Osteoblast (primary cell): ENCODE measurements around the gene SEMG1. TPM values are rescaled to one million over a fixed set of nuclear protein-coding genes. Genes with fewer than 3 reads are reported as not detected.

Experiments used
- DNase-seq: peaks from one replicate; pipeline ENCODE4 v3.0.0; 2011; ENCODE audit warnings: low spot score, mixed read lengths; ENCODE audit not compliant: insufficient read length; ENCODE audit errors: missing footprints
- H2AFZ ChIP-seq: 2 replicates; pipeline ENCODE4 v1.6.0; 2011; ENCODE audit warnings: mild to moderate bottlenecking, low read length
- H3K27ac ChIP-seq: 2 replicates; pipeline ENCODE4 v1.5.1; 2011; ENCODE audit warnings: mild to moderate bottlenecking, low read depth, low read length, moderate library complexity
- H3K27me3 ChIP-seq: 2 replicates; pipeline ENCODE4 v1.6.0; 2012; ENCODE audit warnings: mild to moderate bottlenecking, control low read depth, inconsistent platforms, low read length, moderate library complexity; ENCODE audit not compliant: insufficient read depth
- H3K36me3 ChIP-seq: 2 replicates; pipeline ENCODE4 v1.5.1; 2011; ENCODE audit warnings: mild to moderate bottlenecking, low read length, control low read depth, moderate library complexity; ENCODE audit not compliant: insufficient read depth
- H3K4me1 ChIP-seq: 2 replicates; pipeline ENCODE4 v1.5.1; 2011; ENCODE audit warnings: mild to moderate bottlenecking, low read length, control low read depth, moderate library complexity; ENCODE audit not compliant: insufficient read depth
- H3K4me2 ChIP-seq: 2 replicates; pipeline ENCODE4 v1.6.0; 2011; ENCODE audit warnings: mild to moderate bottlenecking, low read length; ENCODE audit not compliant: insufficient read depth
- H3K4me3 ChIP-seq: fragments of 200-600 bp; sonication (generic); 3 replicates; pipeline ENCODE4 v1.5.1; 2012; ENCODE audit warnings: mild to moderate bottlenecking, low read length, inconsistent platforms; ENCODE audit not compliant: insufficient read depth
- H3K79me2 ChIP-seq: 2 replicates; pipeline ENCODE4 v1.6.0; 2012; ENCODE audit warnings: mild to moderate bottlenecking, low read length, control low read depth, inconsistent platforms; ENCODE audit not compliant: insufficient read depth
- H3K9me3 ChIP-seq: 2 replicates; pipeline ENCODE4 v1.5.1; 2011; ENCODE audit warnings: low read depth, low read length, control low read depth
- H4K20me1 ChIP-seq: 2 replicates; pipeline ENCODE4 v1.6.0; 2012; ENCODE audit warnings: mild to moderate bottlenecking, low read length, control low read depth; ENCODE audit not compliant: insufficient read depth
- total RNA-seq: library from RNA; depleted of rRNA; stranded (reverse); fragments of >200 nt; gene quantifications from 2 replicates; pipeline ENCODE4 v1.2.3, GENCODE V29; 2012
- TF ChIP-seq, protein P1 (sequence below): IDR thresholded peaks from 2 replicates; pipeline ENCODE4 v1.5.1; 2011; ENCODE audit warnings: mild to moderate bottlenecking, low read depth, low read length, moderate library complexity; ENCODE audit errors: extremely low read depth

The SEMG1 gene
- total RNA-seq, 1 donor = not detected

DNA sequence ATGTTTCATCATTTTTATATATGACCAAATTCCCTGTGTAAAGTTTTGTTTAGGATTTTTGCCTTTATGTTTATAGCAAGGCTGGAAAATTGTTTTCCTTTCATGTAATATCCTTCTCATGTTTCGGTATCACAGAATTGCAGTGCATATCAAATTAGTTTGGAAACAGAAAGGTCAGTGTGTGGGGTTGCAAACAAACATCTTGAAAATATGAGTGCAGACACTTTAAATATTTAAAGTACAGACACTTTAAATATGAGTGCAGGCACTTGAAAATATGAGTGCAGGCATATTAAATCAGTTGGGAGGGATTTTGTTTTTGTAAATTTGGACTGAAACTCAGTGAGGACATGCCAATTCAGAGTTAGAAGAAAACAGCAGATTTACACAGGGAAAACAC is 41.0 kb downstream of the SEMG1 start:
- no peak overlapping the region for H3K27ac ChIP-seq
- no peaks in the 10 kb centered on the region for H4K20me1 ChIP-seq
- no peak for DNase-seq
- no peaks in the 10 kb centered on the region for H3K9me3 ChIP-seq
- H3K27me3 ChIP-seq = peaks cover 31% of the 10 kb centered on the region
- TF ChIP-seq, protein P1, sequence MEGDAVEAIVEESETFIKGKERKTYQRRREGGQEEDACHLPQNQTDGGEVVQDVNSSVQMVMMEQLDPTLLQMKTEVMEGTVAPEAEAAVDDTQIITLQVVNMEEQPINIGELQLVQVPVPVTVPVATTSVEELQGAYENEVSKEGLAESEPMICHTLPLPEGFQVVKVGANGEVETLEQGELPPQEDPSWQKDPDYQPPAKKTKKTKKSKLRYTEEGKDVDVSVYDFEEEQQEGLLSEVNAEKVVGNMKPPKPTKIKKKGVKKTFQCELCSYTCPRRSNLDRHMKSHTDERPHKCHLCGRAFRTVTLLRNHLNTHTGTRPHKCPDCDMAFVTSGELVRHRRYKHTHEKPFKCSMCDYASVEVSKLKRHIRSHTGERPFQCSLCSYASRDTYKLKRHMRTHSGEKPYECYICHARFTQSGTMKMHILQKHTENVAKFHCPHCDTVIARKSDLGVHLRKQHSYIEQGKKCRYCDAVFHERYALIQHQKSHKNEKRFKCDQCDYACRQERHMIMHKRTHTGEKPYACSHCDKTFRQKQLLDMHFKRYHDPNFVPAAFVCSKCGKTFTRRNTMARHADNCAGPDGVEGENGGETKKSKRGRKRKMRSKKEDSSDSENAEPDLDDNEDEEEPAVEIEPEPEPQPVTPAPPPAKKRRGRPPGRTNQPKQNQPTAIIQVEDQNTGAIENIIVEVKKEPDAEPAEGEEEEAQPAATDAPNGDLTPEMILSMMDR = no peak
- no peak overlapping the region for H2AFZ ChIP-seq
- no peak overlapping the region for H3K4me3 ChIP-seq
- H3K36me3 ChIP-seq = no peaks in the 10 kb centered on the region
- H3K79me2 ChIP-seq = no peaks in the 10 kb centered on the region
- no peaks in the 10 kb centered on the region for H3K4me1 ChIP-seq
- no peak overlapping the region for H3K4me2 ChIP-seq

DNA sequence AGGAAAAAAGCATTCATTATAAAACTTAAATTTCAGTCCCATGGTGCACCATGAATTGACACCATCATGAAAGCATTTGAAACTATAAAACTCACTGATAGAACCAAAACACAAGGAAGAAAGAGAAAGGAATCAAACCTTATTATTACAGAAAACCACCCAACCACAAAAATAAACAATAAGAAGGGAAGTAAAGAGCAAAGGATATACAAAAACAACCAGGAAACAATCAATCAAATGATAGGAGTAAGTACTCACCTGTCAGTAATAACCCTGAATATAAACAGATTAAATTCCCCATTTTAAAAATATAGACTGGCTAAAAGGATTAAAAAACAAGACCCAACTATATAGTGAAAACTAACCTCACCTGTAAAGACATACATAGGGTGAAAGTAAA is 41.8 kb downstream of the SEMG1 start:
- H3K27me3 ChIP-seq = peaks cover 34% of the 10 kb centered on the region
- no peaks in the 10 kb centered on the region for H3K79me2 ChIP-seq
- TF ChIP-seq, protein P1 = no peak
- no peaks in the 10 kb centered on the region for H3K9me3 ChIP-seq
- H3K36me3 ChIP-seq = no peaks in the 10 kb centered on the region
- H3K27ac ChIP-seq = no peak overlapping the region
- H2AFZ ChIP-seq = no peak overlapping the region
- no peaks in the 10 kb centered on the region for H4K20me1 ChIP-seq
- DNase-seq = no peak
- no peaks in the 10 kb centered on the region for H3K4me1 ChIP-seq
- H3K4me3 ChIP-seq = no peak overlapping the region
- H3K4me2 ChIP-seq = no peak overlapping the region

DNA sequence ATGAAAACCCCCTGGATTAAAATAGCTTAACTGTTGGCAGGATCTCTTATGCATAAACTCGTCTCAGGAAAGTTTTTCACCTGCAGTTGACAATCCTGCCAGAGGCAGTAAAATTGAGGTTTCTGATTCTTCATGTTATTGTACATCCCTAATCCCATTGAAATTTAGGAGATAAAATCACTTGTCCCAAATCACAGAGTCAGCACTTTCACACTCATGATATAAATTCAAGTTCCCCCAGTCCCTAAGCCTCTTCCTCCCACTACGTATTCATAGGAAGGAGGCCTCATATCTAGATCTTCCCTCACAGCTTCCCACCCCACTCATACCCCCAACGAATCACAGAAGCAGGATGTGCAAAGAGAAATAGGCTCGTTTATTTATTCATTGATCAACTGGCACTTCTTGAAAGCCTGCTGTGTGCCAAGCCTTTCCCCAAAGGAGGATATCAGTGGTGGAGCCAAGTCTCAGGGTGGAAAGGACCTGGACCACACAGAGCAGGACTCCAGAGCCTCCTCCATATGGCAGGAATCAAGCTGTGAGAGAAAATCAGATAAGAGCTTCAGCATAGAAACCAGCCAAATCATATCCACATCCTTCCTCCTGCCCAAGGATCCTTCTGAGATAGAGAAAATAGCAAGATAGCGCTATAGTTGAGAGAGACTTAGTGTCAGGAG is 45.2 kb downstream of the SEMG1 start:
- Histone ChIP-seq H4K20me1 (no peaks in the 10 kb centered on the region), H3K27ac (no peak overlapping the region), H3K36me3 (no peaks in the 10 kb centered on the region), H3K9me3 (no peaks in the 10 kb centered on the region), H3K4me3 (no peak overlapping the region), H3K4me1 (peaks cover 5% of the 10 kb centered on the region), H2AFZ (no peak overlapping the region), H3K79me2 (no peaks in the 10 kb centered on the region), H3K27me3 (peaks cover 21% of the 10 kb centered on the region), H3K4me2 (no peak overlapping the region)
- TF ChIP-seq, protein P1 = no peak
- DNase-seq = no peak

DNA sequence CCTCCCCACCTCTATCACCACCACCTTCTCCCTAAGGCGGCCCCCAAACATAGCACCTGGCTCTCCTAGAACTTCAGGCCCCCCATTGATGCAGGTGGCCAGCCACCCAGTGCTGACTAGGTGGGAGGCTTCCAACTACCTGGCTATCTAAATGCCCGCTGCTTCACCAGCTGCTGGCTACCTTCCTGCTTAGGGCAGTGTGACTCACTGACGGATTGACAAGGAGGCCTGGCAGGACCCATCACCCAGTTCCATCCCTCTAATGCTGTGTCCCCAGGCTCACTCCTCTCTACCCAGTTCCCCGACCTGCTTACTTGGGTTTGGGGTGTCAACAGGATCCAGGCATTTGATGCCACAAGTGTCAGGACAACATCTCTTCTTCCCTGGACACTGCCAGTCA is 46.4 kb downstream of the SEMG1 start:
- no peak for DNase-seq
- H3K27me3 ChIP-seq = peaks cover 18% of the 10 kb centered on the region
- H2AFZ ChIP-seq = no peak overlapping the region
- TF ChIP-seq, protein P1 = no peak
- peaks cover 5% of the 10 kb centered on the region for H3K4me1 ChIP-seq
- H3K36me3 ChIP-seq = no peaks in the 10 kb centered on the region
- H4K20me1 ChIP-seq = no peaks in the 10 kb centered on the region
- no peaks in the 10 kb centered on the region for H3K9me3 ChIP-seq
- H3K4me2 ChIP-seq = no peak overlapping the region
- no peak overlapping the region for H3K4me3 ChIP-seq
- H3K79me2 ChIP-seq = no peaks in the 10 kb centered on the region
- H3K27ac ChIP-seq = no peak overlapping the region
